HepG2 (cell line): Measurements from ENCODE around the gene COMMD4.
"Not testable (repeated sequence)": the region's sequence is repeated elsewhere in the genome, so short reads cannot be mapped to it uniquely, and the experiment has no call there.

ENCODE experiments used
- ASH2L ChIP-seq: fragments of 300-600, 200-600 bp; sonication (generic); IDR thresholded peaks from 2 replicates; pipeline ENCODE4 v1.7.0; 2017; ENCODE audit warnings: low read depth, mild to moderate bottlenecking, moderate library complexity, mixed read lengths, low read length; ENCODE audit not compliant: insufficient read length
- ATAD3A ChIP-seq: sonication (generic); formaldehyde crosslinking; IDR thresholded peaks from 2 replicates; pipeline ENCODE4 v1.4.0; 2020; ENCODE audit warnings: missing genetic modification reagents
- BRCA1 ChIP-seq: sonication (generic); formaldehyde crosslinking; IDR thresholded peaks from 2 replicates; pipeline ENCODE4 v1.4.0; 2020; ENCODE audit warnings: missing genetic modification reagents
- CEBPZ ChIP-seq: IDR thresholded peaks from 2 replicates; pipeline ENCODE4 v1.6.1; 2012; ENCODE audit warnings: low read length, improper control_type of control experiment
- EZH2 ChIP-seq: conservative IDR thresholded peaks from 2 replicates; pipeline ENCODE4 v1.6.1; 2012; ENCODE audit warnings: mild to moderate bottlenecking, low read depth, low read length, moderate library complexity
- HNRNPUL1 ChIP-seq: fragments of 200-400 bp; formaldehyde crosslinking; IDR thresholded peaks from 2 replicates; pipeline ENCODE4 v1.6.1; 2017; ENCODE audit warnings: low read depth, mild to moderate bottlenecking, low read length, moderate library complexity
- MZF1 ChIP-seq: sonication (generic); formaldehyde crosslinking; IDR thresholded peaks from 2 replicates; pipeline ENCODE4 v1.8.1; 2023; ENCODE audit warnings: mild to moderate bottlenecking, missing genetic modification reagents, borderline replicate concordance
- PAX8 ChIP-seq: sonication (generic); formaldehyde crosslinking; IDR thresholded peaks from 2 replicates; pipeline ENCODE4 v1.8.0; 2022; ENCODE audit warnings: mild to moderate bottlenecking, missing genetic modification reagents, borderline replicate concordance
- SIN3B ChIP-seq: fragments of 150-350 bp; IDR thresholded peaks from 2 replicates; pipeline ENCODE4 v1.6.1; 2014; ENCODE audit warnings: low read length
- SMC3 ChIP-seq: IDR thresholded peaks from 2 replicates; pipeline ENCODE4 v1.6.1; 2011; ENCODE audit warnings: low read length, improper control_type of control experiment
- STAT5B ChIP-seq: sonication (generic); formaldehyde crosslinking; IDR thresholded peaks from 2 replicates; pipeline ENCODE4 v1.4.0; 2020; ENCODE audit warnings: missing genetic modification reagents
- ZBTB40 ChIP-seq, 2 experiments: fragments of 450-650 bp in 1 of 2; sonication (generic) in 1 of 2; formaldehyde crosslinking in 1 of 2; IDR thresholded peaks; 2 replicates each; pipeline versions ENCODE4 v1.6.1 to v1.8.0; 2016 to 2022; ENCODE audit warnings: antibody characterized with exemption in 1 of 2, mild to moderate bottlenecking in 1 of 2, missing genetic modification reagents in 1 of 2

DNA sequence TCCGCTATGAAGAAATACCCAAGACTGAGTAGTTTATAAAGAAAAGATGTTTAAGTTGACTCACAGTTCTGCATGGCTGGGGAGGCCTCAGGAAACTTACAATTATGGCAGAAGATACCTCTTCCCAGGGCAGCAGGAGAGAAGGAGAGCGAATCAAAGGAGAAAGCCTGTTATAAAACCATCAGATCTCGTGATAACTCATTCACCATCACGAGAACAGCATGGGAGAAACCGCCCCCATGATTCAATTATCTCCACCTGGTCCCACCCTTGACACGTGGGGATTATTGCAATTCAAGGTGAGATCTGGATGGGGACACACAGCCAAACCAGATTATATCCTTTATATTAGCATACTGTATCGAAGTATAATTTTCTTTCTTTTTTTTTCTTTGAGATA lies 3.8 kb upstream of the COMMD4 start:
- not testable (repeated sequence) for TF ChIP-seq STAT5B (CRISPR knock-in tag); PAX8 (CRISPR knock-in tag); ATAD3A; SIN3B; MZF1 (CRISPR knock-in tag); SMC3; EZH2; ZBTB40 (IDR thresholded peaks at IDR 0.05); ZBTB40 (CRISPR knock-in tag; IDR thresholded peaks at IDR 0.05); HNRNPUL1; BRCA1; CEBPZ; ASH2L
